Uterus (tissue), 2 donors: ENCODE results near the gene VEPH1.

Experiments used
- CTCF ChIP-seq, 4 experiments: fragments of 200-600 bp in 2 of 4; fragments of 450-650 bp in 2 of 4; sonication (generic) in 2 of 4; IDR thresholded peaks; one replicate each; pipeline ENCODE4 v1.5.1; 2016 to 2019; ENCODE audit warnings: antibody characterized with exemption in 4 of 4, mild to moderate bottlenecking in 2 of 4, moderate library complexity in 1 of 4
- POLR2A ChIP-seq, 2 donors: fragments of 450-650 bp; IDR thresholded peaks; one replicate each; pipeline ENCODE4 v1.6.1; 2016; ENCODE audit warnings: antibody characterized with exemption in 2 of 2, mild to moderate bottlenecking in 1 of 2, moderate library complexity in 1 of 2

GRCh38 chr3:157354722-157355121, 148.5 kb downstream of the VEPH1 start:
- TF ChIP-seq CTCF (IDR thresholded peaks at IDR 0.05) (no peak), POLR2A (IDR thresholded peaks at IDR 0.05) (no peak)
